ENCODE measurements around the gene HEATR5B. TPM values are rescaled to one million over a fixed set of nuclear protein-coding genes. Genes with fewer than 3 reads are reported as not detected.

The HEATR5B gene
- total RNA-seq, 1 donor from 2014 or later, result 20.0 TPM

DNA sequence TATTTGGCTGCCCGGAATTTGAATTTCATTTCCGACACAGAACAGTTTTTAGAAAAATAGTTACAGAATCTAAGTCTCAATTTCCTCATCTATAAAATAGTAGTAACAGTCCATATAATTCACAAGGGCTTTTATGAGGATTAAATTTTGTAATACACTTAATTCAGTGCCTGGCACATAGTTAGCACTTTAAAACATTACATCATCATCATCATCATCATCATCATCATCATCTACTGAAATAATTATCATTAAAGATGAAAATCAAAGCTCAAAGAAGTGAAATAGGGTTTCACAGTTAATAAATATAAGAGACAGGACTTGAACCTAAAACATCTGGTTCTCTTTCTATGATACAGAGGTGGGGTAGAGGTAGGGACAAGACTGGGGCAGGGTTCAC lies 13.2 kb downstream of the HEATR5B start:
- no peak for DNase-seq
- H3K36me3 ChIP-seq, result peaks cover 81% of the 10 kb centered on the region
- no peak overlapping the region for H3K27ac ChIP-seq (replicated peaks)
- H3K27me3 ChIP-seq (ENCODE audit: low read depth), result no peaks in the 10 kb centered on the region
- H3K4me3 ChIP-seq, result no peak overlapping the region
- TF ChIP-seq, protein P1, sequence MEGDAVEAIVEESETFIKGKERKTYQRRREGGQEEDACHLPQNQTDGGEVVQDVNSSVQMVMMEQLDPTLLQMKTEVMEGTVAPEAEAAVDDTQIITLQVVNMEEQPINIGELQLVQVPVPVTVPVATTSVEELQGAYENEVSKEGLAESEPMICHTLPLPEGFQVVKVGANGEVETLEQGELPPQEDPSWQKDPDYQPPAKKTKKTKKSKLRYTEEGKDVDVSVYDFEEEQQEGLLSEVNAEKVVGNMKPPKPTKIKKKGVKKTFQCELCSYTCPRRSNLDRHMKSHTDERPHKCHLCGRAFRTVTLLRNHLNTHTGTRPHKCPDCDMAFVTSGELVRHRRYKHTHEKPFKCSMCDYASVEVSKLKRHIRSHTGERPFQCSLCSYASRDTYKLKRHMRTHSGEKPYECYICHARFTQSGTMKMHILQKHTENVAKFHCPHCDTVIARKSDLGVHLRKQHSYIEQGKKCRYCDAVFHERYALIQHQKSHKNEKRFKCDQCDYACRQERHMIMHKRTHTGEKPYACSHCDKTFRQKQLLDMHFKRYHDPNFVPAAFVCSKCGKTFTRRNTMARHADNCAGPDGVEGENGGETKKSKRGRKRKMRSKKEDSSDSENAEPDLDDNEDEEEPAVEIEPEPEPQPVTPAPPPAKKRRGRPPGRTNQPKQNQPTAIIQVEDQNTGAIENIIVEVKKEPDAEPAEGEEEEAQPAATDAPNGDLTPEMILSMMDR (IDR thresholded peaks at IDR 0.05; ENCODE audit: borderline replicate concordance), result no peak
- H3K4me1 ChIP-seq, result no peaks in the 10 kb centered on the region
- intact Hi-C loops (cut with micrococcal nuclease), result no loop called here
- no peaks in the 10 kb centered on the region for H3K9me3 ChIP-seq (replicated peaks)

DNA sequence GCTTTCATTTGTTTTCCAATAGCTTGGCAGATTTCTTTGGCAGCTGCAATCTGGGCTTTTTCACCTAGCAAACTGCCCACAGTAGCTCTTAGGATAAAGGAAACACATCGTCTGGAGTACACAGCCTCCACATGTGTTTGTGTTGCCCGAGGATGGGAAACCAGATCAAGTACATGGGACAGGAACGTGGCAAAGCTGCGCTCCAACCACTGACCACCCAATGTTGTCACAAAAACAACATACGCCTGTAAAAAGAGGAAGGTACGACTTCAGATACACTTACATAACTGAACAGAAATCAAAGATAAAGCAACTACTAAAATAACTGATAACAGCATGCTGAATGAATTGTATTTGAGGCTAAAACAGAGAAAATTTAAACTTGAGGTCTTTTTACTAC lies 15.5 kb downstream of the HEATR5B start:
- no peaks in the 10 kb centered on the region for H3K9me3 ChIP-seq (replicated peaks)
- H3K27ac ChIP-seq (replicated peaks), result no peak overlapping the region
- no peaks in the 10 kb centered on the region for H3K27me3 ChIP-seq (ENCODE audit: low read depth)
- no peak overlapping the region for H3K4me3 ChIP-seq
- DNase-seq, result no peak
- peaks cover 81% of the 10 kb centered on the region for H3K36me3 ChIP-seq
- no peaks in the 10 kb centered on the region for H3K4me1 ChIP-seq
- intact Hi-C loops (cut with micrococcal nuclease), result no loop called here
- TF ChIP-seq, protein P1 (IDR thresholded peaks at IDR 0.05; ENCODE audit: borderline replicate concordance), result no peak

DNA sequence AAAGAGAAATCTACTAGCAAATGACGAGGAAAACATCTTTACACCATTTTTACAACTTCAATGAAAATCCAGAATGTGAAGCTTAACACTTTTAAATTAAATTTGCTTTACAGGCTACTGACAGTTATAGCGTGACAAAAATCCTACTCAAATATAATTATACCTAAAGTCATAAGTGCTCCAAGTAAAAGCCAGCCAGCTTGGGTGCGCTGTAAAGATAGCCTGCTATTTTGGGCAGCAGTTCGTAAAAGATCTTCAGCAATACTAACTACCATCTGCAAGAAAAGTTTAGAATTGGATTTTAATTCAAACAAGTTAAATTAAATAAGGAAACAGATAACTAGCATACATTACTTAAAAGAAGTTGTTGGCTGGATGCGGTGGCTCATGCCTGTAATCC lies 22.4 kb downstream of the HEATR5B start:
- Histone ChIP-seq H3K27me3 (ENCODE audit: low read depth) (no peaks in the 10 kb centered on the region), H3K27ac (replicated peaks) (peak overlapping the region; percentile 13), H3K36me3 (peaks cover 84% of the 10 kb centered on the region), H3K4me1 (peaks cover 18% of the 10 kb centered on the region), H3K9me3 (replicated peaks) (no peaks in the 10 kb centered on the region), H3K4me3 (no peak overlapping the region)
- no peak for DNase-seq
- intact Hi-C loops (cut with micrococcal nuclease), result no loop called here
- TF ChIP-seq, protein P1 (IDR thresholded peaks at IDR 0.05; ENCODE audit: borderline replicate concordance), result no peak

DNA sequence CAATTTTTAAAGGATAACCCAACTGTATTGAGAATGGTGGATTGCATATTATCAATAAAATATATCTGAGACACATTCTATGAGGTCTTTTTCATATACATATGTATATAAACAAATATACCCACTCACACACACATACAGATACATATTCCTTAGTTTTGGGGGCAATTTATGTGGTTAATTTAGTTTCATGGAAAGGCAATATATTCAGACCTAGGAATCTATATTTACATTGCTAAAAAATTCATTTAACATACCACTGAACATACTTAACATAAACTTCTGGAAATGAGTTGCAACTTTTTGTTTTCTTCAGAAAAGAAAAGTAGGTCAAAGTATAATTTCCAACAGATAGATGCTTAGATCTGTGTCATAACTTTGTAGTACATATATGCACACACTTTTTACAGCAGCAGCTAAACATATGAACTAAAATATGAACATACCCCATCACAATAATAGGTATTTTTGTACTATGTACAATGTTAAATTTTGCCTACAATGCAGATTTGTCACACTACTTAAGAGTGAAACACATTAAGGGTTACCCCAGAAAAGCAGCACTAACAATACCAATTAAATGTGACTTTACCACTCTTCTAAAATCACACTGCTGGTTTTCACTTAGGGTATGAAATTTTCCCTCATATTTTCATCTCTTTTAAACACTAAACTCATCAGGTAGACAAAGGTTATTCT lies 23.0 kb downstream of the HEATR5B start:
- peak overlapping the region; percentile 13 for H3K27ac ChIP-seq (replicated peaks)
- intact Hi-C loops (cut with micrococcal nuclease), result no loop called here

DNA sequence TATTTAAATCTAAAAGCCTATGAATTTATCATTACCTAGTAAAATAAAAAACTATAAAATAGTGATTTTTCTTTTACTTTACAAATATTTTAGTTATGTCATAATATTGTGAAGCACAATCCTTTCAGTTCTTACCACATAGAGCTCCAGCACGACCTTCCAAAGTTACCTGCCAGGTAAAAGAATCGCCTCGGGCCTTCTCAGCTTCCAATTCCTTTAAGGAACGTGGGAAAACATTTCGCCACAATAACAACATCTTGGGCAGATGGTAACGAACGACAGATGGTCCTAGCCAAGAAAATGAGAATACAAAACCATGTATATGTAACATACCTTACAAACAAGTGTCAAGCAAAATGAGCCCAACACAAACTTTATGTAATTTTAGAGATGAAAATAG lies 23.7 kb downstream of the HEATR5B start:
- H3K27me3 ChIP-seq (ENCODE audit: low read depth), result no peaks in the 10 kb centered on the region
- H3K9me3 ChIP-seq (replicated peaks), result no peaks in the 10 kb centered on the region
- no peak overlapping the region for H3K4me3 ChIP-seq
- intact Hi-C loops (cut with micrococcal nuclease), result no loop called here
- TF ChIP-seq, protein P1 (IDR thresholded peaks at IDR 0.05; ENCODE audit: borderline replicate concordance), result no peak
- no peak overlapping the region for H3K27ac ChIP-seq (replicated peaks)
- no peak for DNase-seq
- H3K4me1 ChIP-seq, result peaks cover 18% of the 10 kb centered on the region
- peaks cover 84% of the 10 kb centered on the region for H3K36me3 ChIP-seq

More for the DNA sequence above, 23.0 kb downstream of the HEATR5B start:
- TF ChIP-seq, protein P1 (IDR thresholded peaks at IDR 0.05; ENCODE audit: borderline replicate concordance), result no peak
- peaks cover 18% of the 10 kb centered on the region for H3K4me1 ChIP-seq
- DNase-seq, result no peak
- no peaks in the 10 kb centered on the region for H3K27me3 ChIP-seq (ENCODE audit: low read depth)
- no peak overlapping the region for H3K4me3 ChIP-seq
- peaks cover 84% of the 10 kb centered on the region for H3K36me3 ChIP-seq
- no peaks in the 10 kb centered on the region for H3K9me3 ChIP-seq (replicated peaks)
